Caco-2 (cell line): ENCODE measurements around the gene MAN1C1. TPM values are rescaled to one million over a fixed set of nuclear protein-coding genes. Genes with fewer than 3 reads are reported as not detected.

ENCODE experiments used
- BruUV-seq: library from RNA; stranded (reverse); fragments of 400-500 nt; replicated peaks from 2 replicates; lab custom pipeline; 2021; lab: Mats Ljungman, UMichigan
- CTCF ChIA-PET: fragments of 300-600 bp; sonication (Branson Sonifier 250); formaldehyde crosslinking; loops from one replicate; lab custom pipeline; 2022; ENCODE audit warnings: antibody characterized with exemption; lab: Charles Lee
- POLR2A ChIA-PET: fragments of 300-600 bp; sonication (Branson Sonifier 250); formaldehyde crosslinking; loops from one replicate; lab custom pipeline; 2022; ENCODE audit warnings: antibody characterized with exemption; lab: Charles Lee
- DNase-seq, 2 experiments: peaks; one replicate each; pipeline versions ENCODE4 v3.0.0 to v3.0.0-alpha.2; 2020 to 2022
- H3K27me3 ChIP-seq: replicated peaks from 2 replicates; pipeline ENCODE4 v1.6.0; 2011; ENCODE audit warnings: low read length; ENCODE audit not compliant: control insufficient read depth, insufficient read depth
- H3K36me3 ChIP-seq: 2 replicates; pipeline ENCODE4 v1.5.1; 2011; ENCODE audit warnings: low read length; ENCODE audit not compliant: control insufficient read depth, insufficient read depth
- H3K4me1 ChIP-seq: fragments of 250-450 bp; sonication (Bioruptor Pico); 2 replicates; pipeline ENCODE4 v1.5.1; 2020; ENCODE audit warnings: mild to moderate bottlenecking
- H3K4me3 ChIP-seq: 2 replicates; pipeline ENCODE4 v1.5.1; 2011; ENCODE audit warnings: low read depth, mild to moderate bottlenecking, control low read depth, low read length
- H3K9me3 ChIP-seq: fragments of 250-450 bp; sonication (Bioruptor Pico); 2 replicates; pipeline ENCODE4 v1.5.1; 2020; ENCODE audit warnings: mild to moderate bottlenecking, moderate library complexity
- H3K27ac Mint-ChIP-seq: one replicate; pipeline ENCODE4 v1.8.0; 2022; ENCODE audit warnings: mixed read lengths; ENCODE audit not compliant: unreplicated experiment
- H3K27me3 Mint-ChIP-seq: one replicate; pipeline ENCODE4 v1.8.0; 2022; ENCODE audit warnings: mixed read lengths; ENCODE audit not compliant: insufficient read depth, unreplicated experiment
- H3K36me3 Mint-ChIP-seq: one replicate; pipeline ENCODE4 v1.8.0; 2022; ENCODE audit warnings: mild to moderate bottlenecking, mixed read lengths; ENCODE audit not compliant: insufficient read depth, unreplicated experiment
- H3K4me1 Mint-ChIP-seq: one replicate; pipeline ENCODE4 v1.8.0; 2022; ENCODE audit warnings: low read depth, mixed read lengths; ENCODE audit not compliant: unreplicated experiment
- H3K4me3 Mint-ChIP-seq: one replicate; pipeline ENCODE4 v1.8.0; 2022; ENCODE audit warnings: mild to moderate bottlenecking, moderate library complexity, mixed read lengths; ENCODE audit not compliant: unreplicated experiment
- H3K9me3 Mint-ChIP-seq: one replicate; pipeline ENCODE4 v1.8.0; 2022; ENCODE audit warnings: mixed read lengths; ENCODE audit not compliant: unreplicated experiment
- CTCF ChIP-seq, 2 experiments: fragments of 200-600 bp in 1 of 2; IDR thresholded peaks; 1 replicate in 1 of 2; 2 replicates in 1 of 2; pipeline versions ENCODE4 v1.5.1 to v1.8.0; 2011 to 2022; ENCODE audit warnings: antibody characterized with exemption in 1 of 2, control low read depth in 1 of 2, inconsistent platforms in 1 of 2, low read depth in 1 of 2, low read length in 1 of 2, mild to moderate bottlenecking in 1 of 2, moderate library complexity in 1 of 2; ENCODE audit not compliant: insufficient read depth in 1 of 2, severe bottlenecking in 1 of 2, unreplicated experiment in 1 of 2
- intact Hi-C: fragments of 100-400 bp; cut with micrococcal nuclease; formaldehyde crosslinking; loops from one replicate; pipeline ENCODE4 v1.10.0; 2022; ENCODE audit not compliant: unreplicated experiment
- total RNA-seq: library from RNA; stranded (reverse); gene quantifications from 2 replicates; pipeline ENCODE4 v1.2.3, GENCODE V29; 2022

Gene MAN1C1
- total RNA-seq, 1 experiment from 2014 or later, result 2.7 TPM

GRCh38 chr1:25825605-25826004 lies 209.0 kb downstream of the MAN1C1 start:
- CTCF ChIA-PET, result no interaction called here
- H3K4me1 ChIP-seq, result no peaks in the 10 kb centered on the region
- H3K4me3 Mint-ChIP-seq, result no peak overlapping the region
- H3K4me3 ChIP-seq, result no peak overlapping the region
- POLR2A ChIA-PET, result no interaction called here
- intact Hi-C loops, result no loop called here
- no peaks in the 10 kb centered on the region for H3K27me3 Mint-ChIP-seq
- no peak for TF ChIP-seq CTCF (IDR thresholded peaks at IDR 0.05; ENCODE audit: insufficient read depth in 1 of 2, low read depth in 1 of 2, low read length in 1 of 2, severe bottlenecking in 1 of 2, unreplicated experiment in 1 of 2)
- DNase-seq, result no peak
- H3K27ac Mint-ChIP-seq, result no peak overlapping the region
- peaks cover 41% of the 10 kb centered on the region for H3K36me3 Mint-ChIP-seq
- BruUV-seq, result no TSS peak
- H3K36me3 ChIP-seq, result no peaks in the 10 kb centered on the region; the same call in 1 of the 2 replicates
- peaks cover 15% of the 10 kb centered on the region for H3K4me1 Mint-ChIP-seq
- no peaks in the 10 kb centered on the region for H3K27me3 ChIP-seq
- no peaks in the 10 kb centered on the region for H3K9me3 Mint-ChIP-seq
- no peaks in the 10 kb centered on the region for H3K9me3 ChIP-seq

- H3K27me3 ChIP-seq, result no peaks in the 10 kb centered on the region
- Mint-ChIP-seq H3K27me3 (no peaks in the 10 kb centered on the region), H3K27ac (no peak overlapping the region), H3K4me3 (no peak overlapping the region), H3K4me1 (peaks cover 9% of the 10 kb centered on the region), H3K9me3 (no peaks in the 10 kb centered on the region), H3K36me3 (peaks cover 48% of the 10 kb centered on the region)
- no TSS peak for BruUV-seq
- ChIA-PET POLR2A (no interaction called here), CTCF (interaction anchor here (0.5 kb wide), 1 partner anchor 124 kb away, joined by 3 read pairs; no protein-coding TSS in a partner anchor)
- TF ChIP-seq CTCF (IDR thresholded peaks at IDR 0.05; ENCODE audit: insufficient read depth in 1 of 2, low read depth in 1 of 2, low read length in 1 of 2, severe bottlenecking in 1 of 2, unreplicated experiment in 1 of 2), result no peak
- DNase-seq, result no peak
- H3K4me1 ChIP-seq, result no peaks in the 10 kb centered on the region
- no peaks in the 10 kb centered on the region; the same call in 1 of the 2 replicates for H3K36me3 ChIP-seq
- intact Hi-C loops, result no loop called here
- no peak overlapping the region for H3K4me3 ChIP-seq
- no peaks in the 10 kb centered on the region for H3K9me3 ChIP-seq
These were observed 210.0 kb downstream of the MAN1C1 start for GRCh38 chr1:25826571-25826970.

DNA sequence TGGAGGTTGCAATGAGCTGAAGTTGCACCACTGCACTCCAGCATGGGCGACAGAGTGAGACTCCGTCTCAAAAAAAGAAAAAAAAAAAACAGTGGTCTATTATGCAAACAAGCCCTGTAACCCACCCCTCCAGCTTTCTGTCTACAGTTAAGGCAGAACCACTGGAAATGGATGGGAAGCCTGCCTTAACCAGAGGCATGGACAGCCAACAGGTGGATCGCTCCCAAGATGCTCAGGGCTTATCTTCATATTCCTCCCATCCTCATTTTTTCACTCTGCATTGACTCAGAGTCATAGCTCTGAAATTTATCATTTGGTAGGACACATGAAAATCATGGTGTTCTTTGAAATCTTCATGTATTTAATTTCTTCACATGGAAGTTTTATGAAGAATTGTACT lies 211.9 kb downstream of the MAN1C1 start:
- ChIA-PET CTCF (interaction anchor here (0.7 kb wide), 1 partner anchor 402 kb away, joined by 4 read pairs; no protein-coding TSS in a partner anchor), POLR2A (no interaction called here)
- peaks cover 55% of the 10 kb centered on the region for H3K36me3 Mint-ChIP-seq
- no peak overlapping the region for H3K27ac Mint-ChIP-seq
- no peak overlapping the region for H3K4me3 ChIP-seq
- no peak for DNase-seq
- H3K9me3 Mint-ChIP-seq, result no peaks in the 10 kb centered on the region
- H3K4me1 ChIP-seq, result no peaks in the 10 kb centered on the region
- no peak overlapping the region for H3K4me3 Mint-ChIP-seq
- H3K27me3 ChIP-seq, result no peaks in the 10 kb centered on the region
- peaks cover 1% of the 10 kb centered on the region for H3K36me3 ChIP-seq
- H3K9me3 ChIP-seq, result no peaks in the 10 kb centered on the region
- BruUV-seq, result no TSS peak
- no peaks in the 10 kb centered on the region for H3K4me1 Mint-ChIP-seq
- H3K27me3 Mint-ChIP-seq, result no peaks in the 10 kb centered on the region
- intact Hi-C loops, result no loop called here
- no peak for TF ChIP-seq CTCF (IDR thresholded peaks at IDR 0.05; ENCODE audit: insufficient read depth in 1 of 2, low read depth in 1 of 2, low read length in 1 of 2, severe bottlenecking in 1 of 2, unreplicated experiment in 1 of 2)
